GM19438 (cell line): ENCODE measurements around the gene CCDC127.
A peak's percentile ranks its signal among the peaks of the same experiment; 100 is the strongest.

Experiments
- ATAC-seq: cut with Tn5 transposase; IDR thresholded peaks from one replicate; pipeline ENCODE4 v1.9.1; 2021; ENCODE audit warnings: low read depth; ENCODE audit not compliant: unreplicated experiment

The CCDC127 gene

DNA sequence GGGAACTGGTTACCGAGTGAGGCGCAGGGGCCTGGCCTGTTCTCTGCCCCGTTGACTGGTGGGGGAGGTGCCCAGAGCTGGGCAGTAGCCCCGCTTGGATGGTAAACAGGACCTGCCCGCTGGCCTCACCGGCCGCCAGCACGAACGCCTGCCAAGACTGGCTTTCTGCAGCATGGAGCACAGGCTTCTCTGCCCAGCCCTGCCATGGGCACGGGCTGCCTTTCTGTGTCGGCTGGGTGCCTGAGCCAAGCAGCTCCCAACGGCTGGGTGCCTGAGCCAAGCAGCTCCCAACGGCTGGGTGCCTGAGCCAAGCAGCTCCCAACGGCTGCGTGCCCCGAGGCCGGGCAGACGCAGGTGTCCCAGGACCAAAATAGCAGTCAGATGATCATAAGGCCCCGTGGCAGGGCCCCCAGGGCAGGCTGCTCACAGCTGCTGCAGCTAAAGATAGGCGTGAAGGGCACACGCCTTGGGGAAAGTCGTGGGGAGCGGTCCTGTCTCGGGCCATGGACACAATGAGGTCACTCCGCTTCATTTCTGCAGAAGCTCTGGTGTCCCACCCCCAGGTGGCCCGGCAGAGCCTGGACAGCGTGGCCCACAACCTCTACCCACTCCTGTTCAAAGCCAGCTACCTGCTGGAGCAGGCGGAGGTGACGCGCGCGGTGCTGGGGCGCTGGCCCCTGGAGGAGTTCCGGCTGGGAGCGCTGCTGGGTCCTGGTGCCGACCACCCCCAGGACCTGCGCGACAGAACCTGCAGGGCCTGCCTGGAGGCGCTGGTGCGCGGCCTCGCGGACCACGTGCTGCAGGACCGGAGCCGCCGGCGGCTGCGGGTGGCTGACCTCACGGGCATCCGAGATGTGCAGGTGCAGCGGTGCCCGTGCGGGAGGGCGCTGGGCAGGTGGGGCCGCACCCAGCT, 26.7 kb downstream of the CCDC127 start, which contains the start of gene LRRC14B:
LRRC14B (plus strand) TSS at position 460 of the 913 bp plus-strand sequence; CDS start at position 504, 44 bp downstream.
- ATAC-seq, result peak; percentile 49

DNA sequence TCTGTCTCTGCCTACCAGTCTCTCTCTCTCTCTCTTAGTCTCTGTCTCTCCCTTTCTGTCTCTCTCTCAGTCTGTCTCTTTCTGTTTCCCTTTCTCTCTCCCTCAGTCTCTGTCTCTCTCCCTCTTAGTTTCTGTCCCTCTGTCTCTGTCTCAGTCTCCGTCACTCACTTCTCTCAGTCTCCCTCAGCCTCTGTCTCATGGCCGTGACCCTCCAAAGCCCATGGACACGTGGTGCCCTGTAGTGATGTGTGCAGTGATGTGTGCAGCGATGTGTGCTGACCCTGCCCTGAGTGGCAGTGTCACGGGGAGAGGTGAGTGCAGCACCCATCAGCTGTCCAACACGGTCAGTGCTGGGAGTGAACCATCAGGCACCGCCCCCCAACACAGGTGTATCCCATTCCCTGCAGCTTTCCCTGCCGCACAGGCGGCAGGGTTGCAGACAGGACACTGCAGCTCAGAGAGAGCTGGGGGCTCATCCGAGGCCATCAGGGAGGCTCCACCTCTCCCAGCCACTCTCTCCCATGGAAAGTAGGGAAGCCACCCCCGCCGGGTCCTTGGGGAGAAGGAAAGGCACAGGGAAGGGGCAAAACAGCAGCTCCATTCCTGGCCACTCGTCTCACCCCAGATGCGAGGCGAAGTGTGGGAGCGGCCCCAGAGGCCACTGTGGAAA, 27.5 kb downstream of the CCDC127 start:
- ATAC-seq, result no peak

DNA sequence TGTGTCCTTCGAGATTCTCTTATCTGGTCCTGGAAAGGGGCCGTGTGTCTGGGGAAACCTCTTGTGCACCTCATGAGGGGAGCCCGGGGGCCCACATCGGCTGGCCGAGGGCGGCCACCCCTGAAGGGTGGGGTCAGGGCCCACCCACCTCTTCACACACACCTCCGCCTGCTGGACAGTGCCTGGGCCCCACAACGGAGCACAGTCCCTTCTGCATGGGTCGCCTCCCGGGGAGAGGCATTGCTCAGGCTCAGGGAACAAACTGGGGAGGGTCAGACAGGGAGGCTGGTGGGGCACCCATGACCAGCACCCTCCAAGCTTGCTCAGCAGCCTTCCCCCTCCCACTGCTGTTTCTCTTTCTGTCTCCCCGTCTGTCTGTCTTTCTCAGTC, 28.0 kb downstream of the CCDC127 start:
- no peak for ATAC-seq

DNA sequence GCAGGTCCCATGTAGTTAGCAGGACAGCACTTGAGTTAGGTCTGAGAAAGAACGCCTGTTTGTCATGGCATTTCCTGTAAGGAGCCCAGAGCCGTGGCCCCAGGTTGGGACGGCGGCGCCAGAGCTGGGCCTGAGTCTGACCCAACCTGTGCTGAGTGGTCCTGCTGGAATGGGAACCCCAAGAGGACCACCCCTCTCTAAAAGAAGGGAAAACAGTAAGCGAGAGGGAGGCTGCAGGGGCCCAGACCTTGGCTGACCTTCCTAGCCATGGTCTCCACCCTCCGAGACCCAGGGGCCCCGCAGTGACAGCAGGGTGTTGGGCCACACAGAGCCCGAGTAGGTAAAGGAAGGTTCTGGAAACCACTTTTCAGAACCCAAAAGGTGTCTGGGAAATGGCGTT, 28.5 kb downstream of the CCDC127 start:
- no peak for ATAC-seq

DNA sequence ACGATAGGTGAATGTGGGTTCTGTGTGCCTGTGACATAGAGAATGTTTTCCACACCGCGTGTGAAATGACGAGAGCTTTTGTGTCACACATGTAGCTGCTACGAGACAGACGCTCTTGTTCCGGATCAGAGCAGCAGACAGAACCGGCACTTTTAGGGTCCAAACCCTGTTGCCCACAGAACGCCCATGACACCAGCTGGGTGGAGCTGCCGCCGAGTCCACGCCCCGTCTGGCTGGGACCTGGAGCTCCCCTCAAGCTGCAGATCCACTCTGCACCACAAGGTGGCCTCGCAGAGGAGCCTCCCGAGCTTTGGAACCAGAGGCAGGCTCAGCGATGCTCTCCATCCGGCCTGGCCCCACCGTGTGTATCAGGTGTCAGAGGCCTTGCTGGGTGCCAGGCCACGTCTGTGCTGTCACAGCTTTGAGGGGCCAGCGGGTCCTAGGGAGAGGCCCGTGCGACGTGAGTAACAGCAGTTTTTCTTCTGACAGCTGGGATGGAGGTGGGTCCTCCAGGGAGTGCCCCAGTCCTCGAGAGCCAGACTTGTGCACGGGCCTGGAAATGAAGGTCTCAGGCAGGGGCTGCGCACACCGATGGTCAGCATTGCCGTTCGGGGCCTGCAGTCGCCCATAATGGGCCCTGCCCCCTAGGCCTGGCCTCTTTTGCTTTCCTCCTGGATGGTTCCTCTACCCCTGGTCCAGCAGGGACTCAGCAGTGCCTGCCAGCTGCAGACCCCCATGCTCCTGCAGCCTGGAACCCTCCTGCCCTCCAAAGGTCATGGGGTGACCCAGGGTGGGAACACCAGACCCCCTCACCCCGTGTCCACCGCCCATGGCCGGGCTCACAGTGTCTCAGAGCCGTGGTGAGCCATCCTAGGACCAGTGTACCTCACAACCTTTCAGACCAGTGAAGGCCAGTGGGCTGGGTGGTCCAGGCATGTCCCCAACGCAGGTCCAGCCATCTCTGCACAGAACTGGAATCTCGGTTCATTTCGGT, 29.2 kb downstream of the CCDC127 start:
- peak; percentile 70 for ATAC-seq

DNA sequence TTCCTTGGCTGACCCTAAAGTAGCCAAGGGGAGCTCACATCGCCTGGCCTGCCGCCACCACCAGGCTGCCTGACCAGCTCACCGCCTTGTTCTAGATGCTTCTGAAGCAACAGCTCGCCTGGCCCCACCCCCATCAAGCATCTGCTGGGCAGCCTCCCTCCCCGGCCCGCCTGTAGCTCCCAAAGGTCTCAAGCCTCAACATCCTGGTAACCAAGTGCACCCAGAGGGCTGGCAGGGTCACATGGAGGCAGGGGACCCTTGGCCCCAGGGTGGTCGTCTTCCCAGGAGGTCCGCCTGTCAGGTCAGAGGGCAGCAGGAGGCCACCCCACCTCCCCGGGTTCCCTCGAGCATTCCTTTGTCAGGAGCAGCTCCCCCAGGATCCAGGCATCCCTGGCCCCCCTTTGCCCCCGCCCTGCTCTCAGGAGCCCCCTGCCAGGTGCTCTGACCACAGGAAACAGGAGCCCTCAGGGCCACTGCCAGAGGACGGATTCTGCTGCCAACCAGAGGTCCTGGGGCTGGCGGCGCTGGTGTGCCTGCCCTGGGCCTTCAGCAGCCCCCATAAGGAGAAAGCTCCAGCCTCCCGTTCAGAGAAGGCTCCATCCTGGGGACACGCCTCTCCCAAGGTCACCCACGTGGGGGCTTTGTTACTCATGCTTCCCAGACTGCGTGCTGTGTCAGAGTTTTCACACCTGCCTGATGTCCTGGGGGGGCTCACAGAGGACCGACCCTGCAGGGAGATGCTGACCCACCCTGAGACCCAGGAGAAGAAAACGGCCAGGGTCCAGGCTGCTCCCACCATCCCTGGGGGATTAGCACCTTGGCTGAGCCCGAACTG, 30.1 kb downstream of the CCDC127 start:
- no peak for ATAC-seq

DNA sequence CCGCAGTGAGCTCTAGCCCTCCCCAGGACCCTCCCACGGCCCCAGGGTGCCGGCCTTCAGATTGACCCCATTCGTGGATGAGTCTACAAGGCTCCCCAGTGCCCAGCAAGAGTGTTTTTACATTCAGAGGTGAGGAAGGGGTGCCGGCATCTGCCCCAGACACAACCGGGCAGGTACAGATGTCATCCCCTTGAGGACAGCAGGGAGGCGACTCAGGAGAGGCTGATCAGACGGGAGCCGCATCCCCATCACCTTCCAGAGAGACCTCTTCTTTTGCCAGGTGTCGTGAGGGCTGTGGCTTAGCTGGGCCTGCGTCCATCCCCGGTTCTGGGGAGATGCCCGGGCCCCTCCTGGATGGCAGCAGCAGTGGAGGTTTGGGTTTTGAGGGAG, 30.9 kb downstream of the CCDC127 start:
- no peak for ATAC-seq

DNA sequence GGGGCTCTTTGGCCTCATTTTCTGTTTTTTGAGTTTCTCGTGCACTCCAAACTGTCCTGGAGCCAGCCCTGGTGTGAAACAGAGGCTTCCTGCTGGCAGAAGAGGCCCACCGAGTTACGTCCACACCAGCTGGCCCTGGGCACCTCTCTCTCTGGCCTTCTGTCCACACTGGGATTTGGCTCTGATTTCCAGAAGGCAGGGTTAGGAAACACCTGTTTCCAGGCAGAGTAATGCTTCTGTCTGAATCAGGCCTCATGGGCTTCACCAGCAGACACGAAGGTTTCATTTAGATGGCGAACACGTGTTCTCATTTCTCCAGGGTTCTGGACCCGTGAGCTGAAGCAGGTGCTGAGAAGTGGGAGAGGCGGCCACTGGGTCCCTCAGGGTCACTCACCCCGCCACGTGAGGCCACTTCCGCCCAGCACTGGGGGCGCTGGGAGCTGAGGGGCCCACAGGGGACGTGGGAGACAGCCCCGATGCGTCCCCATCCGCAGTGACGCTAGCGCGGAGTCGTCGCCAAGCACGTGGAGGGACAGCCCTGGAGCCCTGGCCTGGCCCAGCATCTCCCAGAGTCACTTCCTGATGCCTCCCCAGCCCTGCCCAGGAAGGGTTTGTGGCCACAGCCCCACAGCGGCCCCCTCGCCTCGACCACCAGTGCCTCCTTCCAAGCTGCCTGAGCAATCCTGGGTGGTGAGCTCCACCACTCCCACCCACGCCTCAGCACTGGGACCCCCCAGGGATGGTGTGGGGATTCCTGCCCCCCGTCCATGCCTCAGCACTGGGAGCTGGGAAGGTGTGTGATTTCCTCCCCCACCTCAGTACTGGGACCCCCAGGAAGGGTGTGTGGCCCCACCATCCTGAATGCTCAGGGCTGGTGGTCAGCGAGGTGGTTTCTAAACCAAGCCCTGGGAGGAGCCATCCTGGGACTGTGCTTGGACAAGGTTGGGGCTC, 31.6 kb downstream of the CCDC127 start:
- no peak for ATAC-seq

DNA sequence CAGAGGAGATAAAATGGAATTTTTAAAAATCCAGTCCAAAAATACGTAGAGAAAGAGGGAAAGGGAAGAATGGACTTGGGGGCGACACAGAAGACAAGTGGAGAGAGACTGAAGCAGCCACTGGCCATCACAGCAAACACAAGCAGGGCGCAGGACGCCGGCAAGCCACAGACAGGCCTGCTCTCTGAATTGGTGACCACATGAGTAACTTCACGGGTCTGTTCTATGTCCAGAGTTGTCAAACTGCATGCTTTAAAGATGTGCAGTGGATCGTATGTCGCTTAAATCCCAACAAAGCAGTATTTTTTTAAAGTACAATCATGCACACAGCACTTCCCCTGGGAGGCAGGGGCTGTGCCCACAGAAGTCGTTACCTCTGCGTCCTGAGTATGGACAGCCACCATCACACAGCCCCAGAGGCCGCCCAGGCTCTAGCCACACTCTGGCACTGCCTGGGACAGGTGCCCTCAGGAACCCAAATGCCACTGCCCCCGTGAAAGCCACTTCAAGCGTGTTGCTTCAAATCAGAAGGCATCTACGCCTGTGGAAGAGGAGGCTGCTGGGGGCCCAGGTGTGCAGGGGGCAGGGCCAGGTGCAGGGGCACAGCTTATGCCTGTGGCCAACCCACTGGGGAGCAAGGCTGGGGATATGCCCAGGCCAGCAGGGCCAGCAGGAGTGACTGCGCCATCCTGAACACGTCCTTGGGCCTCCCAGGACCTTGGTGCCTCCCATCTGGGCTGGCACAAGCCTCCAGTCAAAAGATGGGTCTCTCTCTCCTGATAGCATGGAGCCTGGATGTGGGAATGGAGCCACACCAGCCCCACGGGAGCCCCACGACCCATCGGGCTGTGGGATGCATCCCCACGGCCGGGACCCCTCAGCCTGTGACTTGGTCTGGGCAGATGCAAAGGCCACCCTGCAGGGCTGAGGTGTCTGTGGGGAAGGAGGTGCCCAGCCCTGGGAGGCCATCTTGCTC, 32.6 kb downstream of the CCDC127 start:
- no peak for ATAC-seq

DNA sequence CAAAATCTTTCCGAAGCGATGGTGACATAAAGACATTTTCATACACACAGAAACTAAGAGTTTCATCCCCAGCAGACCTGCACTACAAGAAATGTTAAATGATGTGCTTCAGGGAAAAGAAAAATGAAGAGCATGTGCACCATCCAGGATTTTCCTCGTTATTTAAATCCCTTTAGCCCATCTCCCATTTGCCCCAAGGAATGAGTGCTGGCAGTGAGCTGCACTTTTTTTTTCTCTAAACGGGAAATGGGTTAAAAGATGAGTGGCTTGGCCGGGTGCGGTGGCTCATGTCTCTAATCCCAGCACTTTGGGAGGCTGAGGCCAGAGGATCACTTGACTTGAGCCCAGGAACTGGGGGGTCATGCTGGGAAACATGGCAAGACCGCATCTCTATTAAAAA, 33.5 kb downstream of the CCDC127 start:
- no peak for ATAC-seq

DNA sequence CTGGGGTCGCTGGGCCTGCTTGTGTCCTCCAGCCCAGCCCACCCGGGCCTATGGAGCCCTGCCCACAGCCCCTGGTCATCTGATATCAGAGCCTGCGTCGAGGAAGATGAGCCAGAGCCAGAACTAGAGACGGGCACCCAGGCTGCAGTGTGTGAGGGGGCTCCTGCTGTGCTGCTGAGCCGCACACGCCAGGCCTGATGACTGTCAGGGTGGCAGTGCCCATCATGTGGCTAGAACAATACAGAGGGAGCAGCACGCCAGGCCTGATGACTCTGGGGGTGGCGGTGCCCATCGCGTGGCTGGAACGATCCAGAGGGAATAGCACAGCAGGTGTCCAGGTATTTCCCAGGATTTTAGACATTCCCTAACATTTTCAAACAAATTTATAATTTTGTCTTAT, 35.8 kb downstream of the CCDC127 start:
- ATAC-seq, result no peak

DNA sequence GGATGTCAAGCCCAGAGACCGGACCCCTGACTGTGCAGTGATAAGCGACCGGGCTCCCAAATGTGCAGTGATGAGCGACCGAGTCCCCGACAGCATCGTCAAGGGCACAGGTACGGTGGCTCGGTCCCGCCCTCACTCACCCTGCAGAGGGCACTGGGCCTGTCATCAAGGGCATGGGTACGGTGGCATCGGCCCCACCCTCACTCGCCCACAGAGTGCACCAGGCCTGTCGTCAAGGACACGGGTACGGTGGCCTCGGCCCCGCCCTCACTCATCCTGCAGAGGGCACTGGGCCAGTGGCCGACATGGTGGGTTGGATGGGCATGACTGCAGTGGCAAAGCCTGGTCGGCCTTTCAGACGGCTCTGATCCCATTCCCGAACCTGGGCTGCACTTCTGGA, 36.4 kb downstream of the CCDC127 start:
- no peak for ATAC-seq

DNA sequence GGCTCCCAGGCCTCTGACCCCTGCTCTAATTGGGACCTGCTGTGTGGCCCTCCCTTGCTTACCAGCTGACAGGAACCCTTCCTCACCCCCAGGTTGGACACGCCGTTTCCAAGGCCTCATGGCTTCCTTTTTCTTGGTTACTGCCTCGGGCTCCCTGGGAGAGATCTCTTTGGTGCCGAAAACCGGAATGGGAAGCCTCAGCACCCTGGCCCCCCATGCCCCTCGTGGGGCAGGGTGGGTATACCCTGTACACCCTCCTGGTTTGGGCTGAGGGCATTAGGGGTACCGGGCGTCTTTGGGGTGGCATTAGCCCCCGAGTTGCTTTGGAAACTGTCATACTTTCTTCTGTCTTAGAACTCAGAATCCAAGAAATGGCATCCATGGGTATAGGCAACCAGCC, 36.8 kb downstream of the CCDC127 start:
- ATAC-seq, result no peak

DNA sequence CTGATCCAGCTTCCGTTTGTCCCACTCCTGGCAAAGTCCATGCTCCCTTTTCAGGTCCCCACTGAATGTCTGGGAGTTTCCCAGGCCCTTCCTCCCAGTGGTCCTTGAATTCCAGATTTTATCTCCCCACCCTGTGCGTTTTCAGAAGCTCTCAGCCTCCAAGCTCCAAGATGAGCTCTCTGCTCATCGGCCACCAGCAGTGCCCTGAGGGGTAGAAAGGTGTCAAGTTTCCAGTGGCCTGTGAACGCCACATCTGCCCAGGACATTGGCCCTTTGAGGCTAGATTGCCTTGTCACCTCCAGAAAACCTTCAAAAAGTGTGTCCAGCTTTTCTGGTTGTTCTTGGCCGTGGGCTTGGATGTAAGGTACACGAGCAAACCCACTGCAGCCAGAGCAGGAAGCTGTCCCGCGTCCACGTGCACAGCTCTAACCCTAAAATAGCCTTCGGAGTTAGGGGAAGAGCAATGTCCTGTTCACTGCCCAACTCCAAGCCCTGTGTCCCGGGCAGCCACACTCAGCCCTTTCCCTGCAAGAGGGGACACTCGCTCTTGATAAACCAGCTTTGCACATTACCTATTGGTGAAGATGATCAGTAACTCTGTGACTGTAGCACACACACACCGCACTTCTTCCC, 37.6 kb downstream of the CCDC127 start:
- ATAC-seq, result no peak

DNA sequence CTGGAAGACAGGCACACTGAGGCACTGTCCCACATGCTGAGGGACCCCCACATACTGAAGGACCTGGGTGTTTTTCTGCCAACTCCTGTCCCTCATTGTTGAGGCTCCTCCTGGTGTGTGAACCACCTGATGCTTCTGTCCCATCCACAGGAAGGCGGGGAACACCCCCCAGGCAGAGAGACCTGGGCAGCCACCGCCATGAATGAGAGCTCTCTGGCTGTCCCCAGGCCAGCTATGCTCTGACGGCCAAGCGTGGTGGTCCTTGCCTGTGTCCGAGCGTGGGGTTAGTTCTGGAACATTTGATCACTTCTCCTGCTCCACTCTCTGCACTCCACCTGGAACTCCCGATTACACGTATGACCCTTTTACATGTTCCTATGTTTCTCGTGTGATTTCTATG, 38.6 kb downstream of the CCDC127 start:
- ATAC-seq, result no peak

DNA sequence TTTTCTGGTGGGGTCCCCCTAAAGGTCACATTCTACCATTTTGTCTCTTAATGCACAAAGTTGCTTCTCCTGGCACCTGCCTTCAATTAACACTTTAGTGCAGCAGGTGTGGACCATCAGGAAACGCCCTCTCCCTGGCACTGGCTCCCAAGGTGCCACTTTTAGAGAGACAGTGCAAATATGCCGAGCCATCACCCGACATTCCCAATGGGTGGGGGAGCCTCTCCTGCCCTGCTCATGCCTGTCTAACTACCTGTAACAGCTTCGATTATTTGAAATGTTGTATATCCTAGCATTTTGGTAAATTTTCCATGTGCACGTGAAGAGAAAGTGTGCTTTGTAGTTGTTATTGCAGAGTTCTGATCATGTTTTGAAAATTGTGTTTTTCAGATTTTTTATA, 39.8 kb downstream of the CCDC127 start:
- no peak for ATAC-seq

DNA sequence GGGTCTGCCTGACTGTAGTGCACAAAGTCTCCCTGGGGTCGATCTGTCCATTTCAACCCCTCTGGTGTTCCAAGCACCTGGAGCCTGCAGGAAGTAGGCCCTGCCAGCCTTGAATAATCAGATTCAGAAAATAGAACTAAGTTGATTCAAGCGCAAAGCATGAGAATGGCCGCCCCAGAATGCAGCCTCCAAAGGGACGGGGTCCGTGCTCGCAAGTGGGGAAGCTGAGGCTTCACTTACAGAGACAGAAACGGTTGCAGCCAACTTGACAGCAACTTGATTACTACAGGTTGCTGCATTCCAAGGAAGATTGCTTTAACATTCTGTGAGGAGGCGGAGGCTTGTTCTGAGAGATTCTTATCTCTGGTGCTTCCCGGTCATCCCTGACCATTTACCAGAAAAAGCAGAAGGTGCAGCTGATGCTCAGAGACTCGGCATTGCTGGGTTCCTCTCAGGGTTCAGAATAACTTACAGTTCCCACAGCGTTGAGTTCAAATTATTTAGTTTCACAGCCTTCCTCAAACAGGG, 41.6 kb downstream of the CCDC127 start:
- no peak for ATAC-seq
